Pons (tissue), 1 donor: Measurements from ENCODE around the gene VWA7.

Source experiments
- DNase-seq: peaks from one replicate; pipeline ENCODE4 v3.0.0-alpha.2; 2016; ENCODE audit warnings: low spot score

The VWA7 gene

GRCh38 chr6:31750411-31751022 lies 26.6 kb downstream of the VWA7 start:
- no peak for DNase-seq

GRCh38 chr6:31749301-31750036 lies 27.7 kb downstream of the VWA7 start:
- DNase-seq: no peak

- DNase-seq: no peak
Measured at GRCh38 chr6:31744422-31744821, 32.7 kb downstream of the VWA7 start.

GRCh38 chr6:31742894-31743293 lies 34.2 kb downstream of the VWA7 start:
- no peak for DNase-seq

- DNase-seq: no peak
Measured at GRCh38 chr6:31741815-31742214, 35.3 kb downstream of the VWA7 start.

GRCh38 chr6:31740397-31741223 lies 36.5 kb downstream of the VWA7 start:
- DNase-seq: no peak

GRCh38 chr6:31739639-31740396 lies 37.3 kb downstream of the VWA7 start, which contains the start of gene MSH5:
MSH5 (plus strand) TSS chr6:31740005; CDS start chr6:31740467, 462 bp downstream.
- DNase-seq: peak; percentile 98

- peak; percentile 77 for DNase-seq
Measured at GRCh38 chr6:31737991-31738979, 38.8 kb downstream of the VWA7 start.

- DNase-seq: peak; percentile 45
Measured at GRCh38 chr6:31737315-31737990, 39.7 kb downstream of the VWA7 start.

GRCh38 chr6:31736768-31737314 lies 40.3 kb downstream of the VWA7 start:
- DNase-seq: no peak

- DNase-seq: peak; percentile 37
Measured at GRCh38 chr6:31736021-31736767, 40.9 kb downstream of the VWA7 start, which contains the start of gene CLIC1. CLIC1 (minus strand) TSS chr6:31736530; CDS start chr6:31736300, 230 bp downstream.

- DNase-seq: peak; percentile 25
Measured at GRCh38 chr6:31734821-31735406, 42.2 kb downstream of the VWA7 start.

GRCh38 chr6:31734247-31734820 lies 42.8 kb downstream of the VWA7 start:
- DNase-seq: no peak

GRCh38 chr6:31733734-31734133 lies 43.4 kb downstream of the VWA7 start:
- no peak for DNase-seq

- no peak for DNase-seq
Measured at GRCh38 chr6:31732029-31732428, 45.1 kb downstream of the VWA7 start.

- DNase-seq: no peak
Measured at GRCh38 chr6:31730631-31731086, 46.5 kb downstream of the VWA7 start.

- DNase-seq: peak; percentile 69
Measured at GRCh38 chr6:31729979-31730630, 47.0 kb downstream of the VWA7 start.
